ENCODE measurements around the gene GLB1L2.

Gene GLB1L2

GRCh38 chr11:134389464-134390180 is 57.8 kb downstream of the GLB1L2 start:
- no peak for DNase-seq

GRCh38 chr11:134390706-134391569 is 59.1 kb downstream of the GLB1L2 start:
- peak; percentile 60 for DNase-seq

DNA sequence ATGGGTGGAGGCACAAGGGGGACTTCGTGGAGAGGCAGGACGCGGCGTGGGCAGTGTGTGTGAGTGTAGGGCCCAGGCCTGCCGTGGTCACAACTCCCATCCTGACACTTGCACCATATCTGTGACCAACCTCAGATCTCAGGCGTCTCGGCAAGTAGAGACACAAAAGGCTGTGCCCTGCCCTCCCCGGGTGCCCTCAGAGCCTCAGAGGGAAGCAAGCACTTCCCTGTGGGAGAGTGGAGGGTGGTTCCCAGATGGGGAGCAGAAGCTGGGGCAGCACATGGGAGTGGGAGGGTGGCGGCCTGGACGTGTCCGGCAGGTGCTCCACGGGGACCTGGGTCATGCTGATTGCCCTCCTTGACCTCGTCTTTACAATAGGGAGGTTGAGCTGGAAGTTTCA is 59.9 kb downstream of the GLB1L2 start:
- DNase-seq, result no peak

DNA sequence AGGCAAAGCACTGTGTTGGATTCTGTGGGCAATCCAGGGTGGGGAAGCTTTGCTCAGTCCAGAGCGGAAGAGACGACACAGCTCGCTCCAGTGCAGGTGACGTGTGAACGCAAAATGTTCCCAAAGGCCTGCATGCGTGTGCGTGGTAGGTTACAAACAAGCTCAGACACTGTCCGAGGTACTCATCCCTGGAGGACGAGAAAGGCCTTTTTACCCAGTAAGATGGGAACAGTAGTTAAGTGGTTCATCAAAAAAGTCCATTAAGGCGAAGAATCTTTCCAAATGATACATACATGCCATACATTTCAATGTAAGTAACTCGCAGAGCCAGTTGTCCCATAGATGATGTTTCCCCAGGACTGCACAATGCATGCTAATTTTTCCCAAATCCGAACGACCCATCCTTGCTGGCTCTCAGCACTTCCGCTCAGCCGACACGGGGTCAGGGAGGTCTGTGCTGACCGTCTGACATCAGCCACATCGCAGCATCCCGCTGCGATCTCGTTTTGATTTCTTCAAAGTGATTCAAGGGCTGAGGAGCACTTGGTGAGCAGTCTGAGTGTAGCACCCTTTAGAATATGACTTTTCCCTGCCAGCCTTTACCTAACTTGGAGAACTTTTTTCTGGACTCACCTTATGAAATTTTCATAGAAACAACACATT is 61.3 kb downstream of the GLB1L2 start:
- no peak for DNase-seq

DNA sequence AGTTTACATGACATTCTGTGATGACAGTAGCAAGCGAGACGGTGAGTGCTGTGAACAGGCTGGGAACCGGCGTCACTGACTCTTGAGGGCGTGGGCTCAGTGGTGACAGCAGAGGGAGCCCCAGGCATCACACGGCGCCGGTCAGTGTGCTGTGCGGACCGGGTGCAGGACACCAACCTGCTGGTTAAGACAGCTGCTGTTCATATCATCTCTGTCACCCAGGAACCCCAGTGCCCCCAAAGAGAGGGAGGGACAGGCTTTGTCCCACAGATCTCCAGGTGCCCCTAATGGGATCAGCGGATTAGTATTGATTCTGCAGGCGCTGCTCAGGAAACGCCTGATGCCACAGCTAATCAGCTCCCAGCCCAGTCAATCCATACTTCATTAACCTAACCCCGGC is 61.9 kb downstream of the GLB1L2 start:
- DNase-seq, result no peak

GRCh38 chr11:134394311-134394710 is 62.5 kb downstream of the GLB1L2 start:
- no peak for DNase-seq

GRCh38 chr11:134395002-134395401 is 63.2 kb downstream of the GLB1L2 start:
- no peak for DNase-seq

DNA sequence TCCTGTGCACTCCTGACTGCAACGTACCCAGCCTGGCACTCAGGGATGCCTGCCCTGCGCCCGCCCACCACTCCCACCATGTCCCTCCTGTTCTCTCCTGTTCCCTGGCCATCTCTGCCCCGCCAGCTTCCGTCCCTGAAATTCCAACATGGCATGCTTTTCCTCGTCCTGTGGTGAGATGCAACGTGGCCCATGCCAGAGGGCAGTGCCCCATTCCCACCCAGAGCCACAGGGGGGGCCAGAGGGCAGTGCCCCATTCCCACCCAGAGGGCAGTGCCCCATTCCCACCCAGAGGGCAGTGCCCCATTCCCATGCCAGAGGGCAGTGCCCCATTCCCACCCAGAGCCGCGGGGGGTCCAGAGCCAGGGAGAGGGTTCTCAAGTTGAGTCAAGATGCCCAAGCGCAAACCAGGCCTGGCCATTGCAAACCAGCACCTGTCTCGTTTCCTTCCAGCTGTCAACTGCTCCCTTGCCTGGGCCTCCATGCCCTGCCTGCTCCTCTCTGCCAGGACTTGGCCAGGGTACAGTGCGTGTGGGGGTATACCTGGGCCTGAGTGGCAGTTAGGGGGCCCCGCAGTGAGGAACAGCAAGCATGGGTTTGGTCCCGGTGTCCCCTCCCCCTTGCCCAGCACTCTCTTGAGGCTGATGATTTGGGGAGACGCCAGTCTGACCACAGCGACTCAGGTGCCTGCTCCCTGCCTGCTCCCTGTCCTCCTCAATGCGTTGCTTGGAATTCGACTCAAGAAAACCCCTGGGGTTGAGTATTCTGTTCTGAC is 65.7 kb downstream of the GLB1L2 start:
- DNase-seq, result no peak

- no peak for DNase-seq
These were observed 66.3 kb downstream of the GLB1L2 start for GRCh38 chr11:134398079-134398444.

DNA sequence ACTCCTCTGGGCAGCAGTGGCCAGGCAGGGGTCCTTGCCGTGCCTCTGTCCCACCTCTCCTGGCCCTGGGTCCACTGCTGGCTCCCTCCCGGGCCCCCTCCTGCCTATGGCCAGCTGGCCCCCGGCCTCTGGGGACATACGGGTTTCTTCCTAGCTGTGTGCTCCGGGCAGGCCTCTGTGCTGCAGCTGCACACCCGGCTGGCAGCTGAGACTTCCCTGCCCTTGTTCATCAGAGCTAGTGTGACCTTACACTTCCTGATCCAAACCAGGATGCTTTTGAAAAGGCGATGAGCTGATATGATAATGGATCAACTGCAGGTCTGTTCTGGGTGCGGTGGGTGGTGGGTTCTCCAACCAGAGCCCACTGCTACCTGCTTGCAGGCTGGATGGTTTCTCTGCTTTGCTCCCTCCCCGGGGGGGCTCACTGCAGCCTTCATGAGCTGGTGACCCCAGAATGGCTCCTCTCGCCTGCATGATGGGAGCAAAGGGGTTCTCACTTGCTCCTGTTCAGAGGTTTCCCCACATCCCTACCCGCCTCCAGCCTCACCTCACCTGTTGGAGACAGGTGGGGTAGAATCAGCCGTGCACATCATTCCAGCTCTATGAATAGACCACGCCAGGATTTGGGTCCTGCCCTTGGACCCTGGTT is 67.0 kb downstream of the GLB1L2 start:
- DNase-seq, result no peak

DNA sequence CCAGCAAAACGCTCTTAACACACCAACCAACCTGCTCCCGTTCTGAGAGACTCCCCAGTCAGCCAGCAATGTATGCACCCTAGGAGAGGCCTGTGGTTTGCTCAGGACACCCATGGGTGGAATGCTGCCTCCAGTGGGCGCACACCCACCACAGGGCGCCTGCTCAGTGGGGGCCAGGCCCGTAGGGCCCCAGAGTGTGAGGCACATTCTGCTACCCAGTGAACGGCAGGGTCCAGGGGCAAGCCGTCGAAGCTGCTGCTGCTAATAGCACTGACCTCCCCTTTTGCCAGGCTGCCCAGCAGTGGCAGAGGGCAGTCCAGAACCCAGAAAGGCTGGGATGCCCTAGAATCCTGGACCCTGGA is 67.5 kb downstream of the GLB1L2 start:
- no peak for DNase-seq

- no peak for DNase-seq
These were observed 68.2 kb downstream of the GLB1L2 start for GRCh38 chr11:134399996-134400395.

- no peak for DNase-seq
These were observed 70.3 kb downstream of the GLB1L2 start for GRCh38 chr11:134401825-134402809.

GRCh38 chr11:134402910-134403309 is 71.1 kb downstream of the GLB1L2 start:
- no peak for DNase-seq

GRCh38 chr11:134404575-134405341 is 73.0 kb downstream of the GLB1L2 start:
- no peak for DNase-seq

DNA sequence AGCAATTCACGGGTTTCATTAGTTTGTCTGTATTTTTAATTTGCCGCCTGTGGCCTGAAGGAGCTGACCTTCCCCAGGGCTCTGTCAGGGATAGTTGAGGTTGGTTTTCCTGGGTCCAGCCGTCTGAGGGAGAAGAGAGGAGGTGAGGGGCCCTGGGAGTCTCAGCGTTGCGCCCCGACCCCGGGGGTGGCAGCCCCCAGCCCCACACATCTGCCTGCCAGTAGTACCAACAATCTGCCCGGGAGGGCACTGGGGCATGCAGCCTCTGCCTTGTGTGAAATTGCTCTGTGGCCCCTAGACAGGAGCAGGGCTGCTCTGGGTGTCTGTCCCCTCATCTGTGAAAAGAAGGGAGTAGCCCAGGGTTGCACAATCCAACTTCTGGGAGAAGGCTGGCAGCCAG is 73.6 kb downstream of the GLB1L2 start:
- DNase-seq, result no peak

DNA sequence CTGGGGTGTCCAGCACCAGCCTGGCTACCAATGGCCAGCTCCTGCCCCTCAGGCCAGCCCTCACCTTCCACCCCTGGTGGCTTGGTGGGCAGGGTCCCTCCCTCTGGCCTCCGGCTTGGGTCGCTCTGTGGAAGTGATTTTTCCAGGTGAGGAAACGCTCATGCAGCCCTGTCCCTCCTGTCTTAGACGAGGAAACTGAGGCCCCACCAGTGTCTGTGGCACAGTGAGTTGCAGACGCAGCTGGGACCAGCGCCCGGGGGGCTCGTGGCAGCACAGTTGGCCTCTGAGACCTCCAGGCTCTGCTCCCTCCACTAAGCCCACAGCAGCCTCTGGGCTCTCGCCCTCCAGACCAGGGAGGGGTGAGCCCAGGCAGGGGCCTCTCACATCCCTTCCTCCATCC is 74.1 kb downstream of the GLB1L2 start:
- DNase-seq, result no peak

DNA sequence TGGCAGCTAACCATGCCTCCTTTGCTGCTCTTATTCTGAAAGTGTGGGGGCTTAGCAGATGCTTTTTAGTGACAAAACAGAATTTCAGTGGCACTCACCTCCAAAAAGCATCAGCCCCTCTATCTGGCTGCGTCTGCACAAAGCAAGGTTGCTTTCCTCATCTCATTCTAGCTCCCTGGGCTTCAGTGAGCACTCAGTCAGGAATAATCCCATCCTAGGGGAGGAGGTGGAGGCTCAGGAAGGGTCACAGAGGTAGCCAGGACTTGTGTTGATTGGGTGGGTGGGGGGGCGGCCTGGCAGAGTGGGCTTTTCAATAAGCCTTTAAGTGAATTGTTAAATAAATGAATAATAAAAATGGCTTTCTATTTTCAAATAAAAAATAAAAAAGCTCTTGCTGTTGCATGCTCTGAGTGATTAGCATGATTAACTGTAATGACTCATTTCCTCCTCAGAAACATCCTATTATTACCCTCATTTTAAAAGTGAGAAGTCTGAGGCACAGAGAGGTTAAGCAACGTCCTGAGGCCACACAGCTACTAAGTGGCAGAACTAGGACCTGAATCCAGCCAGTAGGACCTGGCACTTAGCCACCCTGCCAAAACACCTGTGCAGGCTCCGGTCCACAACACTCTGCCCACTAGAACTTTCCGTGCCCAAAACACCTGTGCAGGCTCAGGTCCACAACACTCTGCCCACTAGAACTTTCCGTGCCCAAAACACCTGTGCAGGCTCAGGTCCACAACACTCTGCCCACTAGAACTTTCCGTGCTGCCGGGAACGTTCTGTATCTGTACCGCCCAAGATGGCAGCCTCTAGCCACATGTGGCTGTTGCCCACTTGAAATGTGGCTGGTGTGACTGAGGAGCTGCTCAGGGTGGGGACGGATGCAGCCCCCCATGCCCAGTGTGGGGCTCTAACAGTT is 74.7 kb downstream of the GLB1L2 start:
- no peak for DNase-seq

- DNase-seq, result no peak
These were observed 75.6 kb downstream of the GLB1L2 start for GRCh38 chr11:134407321-134407828.
